Lung (tissue), 12 donors: ENCODE data around the gene MUC20. TPM values are rescaled to one million over a fixed set of nuclear protein-coding genes. Genes with fewer than 3 reads are reported as not detected.
"Not testable (repeated sequence)": the region's sequence is repeated elsewhere in the genome, so short reads cannot be mapped to it uniquely, and the experiment has no call there.

Experiments used
- ATAC-seq: fragments of 200-7000 bp; cut with Tn5 transposase; one replicate; pipeline ENCODE4 v1.9.1; 2020; ENCODE audit warnings: moderate number of reproducible peaks; ENCODE audit not compliant: insufficient read depth, low FRiP score
- DNase-seq, 3 donors: peaks; one replicate each; pipeline ENCODE4 v3.0.0-alpha.2; 2013 to 2017
- H3K27ac ChIP-seq, 2 donors: one replicate each; pipeline ENCODE4 v1.5.1; 2013; ENCODE audit warnings: mild to moderate bottlenecking in 2 of 2, moderate library complexity in 2 of 2, control low read depth in 1 of 2, inconsistent platforms in 1 of 2, low read depth in 1 of 2, low read length in 1 of 2
- H3K27me3 ChIP-seq, 3 donors: one replicate each; pipeline ENCODE4 v1.5.1; 2013; ENCODE audit warnings: low read length in 2 of 3; ENCODE audit not compliant: control insufficient read depth in 3 of 3, insufficient read depth in 3 of 3
- H3K36me3 ChIP-seq, 4 donors: one replicate each; pipeline ENCODE4 v1.5.1; 2013; ENCODE audit warnings: low read length in 4 of 4, mild to moderate bottlenecking in 1 of 4, moderate library complexity in 1 of 4; ENCODE audit not compliant: control insufficient read depth in 4 of 4, insufficient read depth in 4 of 4
- H3K4me1 ChIP-seq, 5 donors: one replicate each; pipeline ENCODE4 v1.5.1; 2013; ENCODE audit warnings: low read length in 5 of 5, mild to moderate bottlenecking in 2 of 5, moderate library complexity in 1 of 5; ENCODE audit not compliant: control insufficient read depth in 5 of 5, insufficient read depth in 5 of 5
- H3K4me3 ChIP-seq: one replicate; pipeline ENCODE4 v1.5.1; 2013; ENCODE audit warnings: mild to moderate bottlenecking, control low read depth, moderate library complexity
- H3K9ac ChIP-seq, 2 donors: one replicate each; pipeline ENCODE4 v1.5.1; 2013; ENCODE audit warnings: low read length in 2 of 2, control low read depth in 1 of 2; ENCODE audit not compliant: insufficient read depth in 1 of 2
- H3K9me3 ChIP-seq, 4 donors: one replicate each; pipeline ENCODE4 v1.5.1; 2013; ENCODE audit warnings: low read length in 3 of 4, mild to moderate bottlenecking in 1 of 4, moderate library complexity in 1 of 4; ENCODE audit not compliant: control insufficient read depth in 4 of 4, insufficient read depth in 3 of 4
- CTCF ChIP-seq: IDR thresholded peaks from 2 replicates; pipeline ENCODE4 v1.5.1; 2012; ENCODE audit warnings: mild to moderate bottlenecking; ENCODE audit errors: control extremely low read depth, extremely low read depth
- WGBS, 2 donors: extraction: QIAGEN DNeasy Blood & Tissue Kit; methylation state at CpG; one replicate each; pipeline ENCODE4 v1.1.7; 2013; 5-methylcytosine and 5-hydroxymethylcytosine counted together
- polyA plus RNA-seq, 2 donors: library from polyadenylated mRNA; stranded (reverse); fragments of 200-250 nt; gene quantifications; one replicate each; pipeline ENCODE4 v1.2.1, GENCODE V29; 2013
- total RNA-seq, 2 donors: library from RNA; depleted of rRNA in 1 of 2; stranded (reverse); fragments of >200 nt in 1 of 2; gene quantifications; one replicate each; pipeline ENCODE4 v1.2.1, GENCODE V29; 2014 to 2021
- donor health status: control.
- donor health status: control.
- donor health status: Bipolar disorder and iron deficiency.
- donor health status: healthy.
- donor health status: DM: yes; HTN: yes; CAD: no.

MUC20 gene
- total and polyA plus RNA-seq, 4 donors: 11.0 to 23.9 (median 18.2) TPM

GRCh38 chr3:195769551-195769950 is 48.8 kb downstream of the MUC20 start:
- TF ChIP-seq CTCF: no peak
- ATAC-seq: no peak

GRCh38 chr3:195770081-195770840 is 49.5 kb downstream of the MUC20 start:
- no peak overlapping the region for H3K4me3 ChIP-seq
- H3K36me3 ChIP-seq: no peaks in the 10 kb centered on the region
- H3K9me3 ChIP-seq: no peaks in the 10 kb centered on the region
- H3K27ac ChIP-seq: no peak overlapping the region
- no peaks in the 10 kb centered on the region for H3K4me1 ChIP-seq
- 76% methylated on average over 16 of the region's 16 CpGs for WGBS, 2 donors
- no peak overlapping the region for H3K9ac ChIP-seq
- ATAC-seq: no peak
- TF ChIP-seq CTCF: no peak
- DNase-seq: no peak
- H3K27me3 ChIP-seq: no peaks in the 10 kb centered on the region

More at GRCh38 chr3:195769551-195769950, 48.8 kb downstream of the MUC20 start:
- H3K36me3 ChIP-seq: no peaks in the 10 kb centered on the region
- no peaks in the 10 kb centered on the region for H3K27me3 ChIP-seq
- H3K9ac ChIP-seq: no peak overlapping the region
- H3K4me3 ChIP-seq: no peak overlapping the region
- H3K9me3 ChIP-seq: no peaks in the 10 kb centered on the region
- no peak for DNase-seq
- no peaks in the 10 kb centered on the region for H3K4me1 ChIP-seq
- 93 to 95% methylated on average over 10 of the region's 10 CpGs for WGBS, 2 donors
- H3K27ac ChIP-seq: no peak overlapping the region

- H3K27me3 ChIP-seq, H3K4me1 ChIP-seq, H3K9ac ChIP-seq, H3K9me3 ChIP-seq, H3K4me3 ChIP-seq, ATAC-seq, H3K36me3 ChIP-seq, H3K27ac ChIP-seq, DNase-seq: not testable (repeated sequence)
- 93 to 94% methylated on average over 23 to 24 of the region's 28 CpGs for WGBS, 2 donors
Observed at GRCh38 chr3:195770841-195771645, 50.3 kb downstream of the MUC20 start.

DNA sequence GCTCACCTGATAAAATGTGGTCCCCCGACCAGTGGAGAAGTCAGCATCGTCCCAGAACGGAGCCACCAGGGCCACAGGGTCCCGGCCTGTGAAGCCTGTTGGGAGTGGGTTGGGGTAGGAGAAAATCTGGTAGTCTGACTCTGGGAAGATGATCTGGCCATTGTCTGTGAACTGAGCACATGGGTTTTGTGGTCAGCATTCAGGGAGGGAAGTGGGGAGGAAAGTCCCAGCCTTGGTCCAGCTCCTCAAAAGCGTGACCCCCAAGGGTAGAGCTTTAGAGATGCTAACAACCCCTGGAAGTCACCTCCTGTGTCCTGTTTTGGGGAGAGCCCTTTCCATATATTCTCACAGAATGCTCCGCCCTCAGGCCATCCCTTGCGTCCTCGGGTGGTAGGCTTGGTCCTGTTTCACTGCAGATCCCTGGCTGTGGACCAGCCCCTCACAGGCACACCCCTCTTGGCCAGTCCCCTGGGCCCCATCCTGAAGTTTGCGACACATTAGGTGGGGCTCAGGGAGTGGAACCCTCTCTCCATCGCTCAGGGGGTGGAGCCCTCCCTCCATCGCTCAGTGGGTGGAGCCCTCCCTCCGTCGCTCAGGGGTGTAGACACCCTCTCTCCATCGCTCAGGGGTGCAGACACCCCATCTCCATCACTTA is 51.0 kb downstream of the MUC20 start:
- 87 to 90% methylated on average over 14 of the region's 14 CpGs for WGBS, 2 donors
- no peak overlapping the region for H3K4me3 ChIP-seq
- ATAC-seq: no peak
- DNase-seq: no peak
- no peak overlapping the region for H3K27ac ChIP-seq
- no peaks in the 10 kb centered on the region for H3K4me1 ChIP-seq
- no peaks in the 10 kb centered on the region for H3K9me3 ChIP-seq
- H3K36me3 ChIP-seq: no peaks in the 10 kb centered on the region
- no peak for TF ChIP-seq CTCF
- H3K27me3 ChIP-seq: no peaks in the 10 kb centered on the region
- H3K9ac ChIP-seq: no peak overlapping the region
